Measurements from ENCODE around the gene ZBTB16. TPM values are rescaled to one million over a fixed set of nuclear protein-coding genes. Genes with fewer than 3 reads are reported as not detected.

ZBTB16 gene
- polyA plus RNA-seq, 1 donor (not counting 4 experiments of a cell fraction or from before 2014, with no cell fraction given), result 0.18 TPM

- Histone ChIP-seq H2AFZ (ENCODE audit: control insufficient read depth, low read length) (no peak overlapping the region), H3K4me3 (ENCODE audit: control insufficient read depth in 2 of 3, extremely low read depth in 1 of 3, insufficient read depth in 2 of 3, low read depth in 1 of 3, low read length in 3 of 3) (no peak overlapping the region), H3K9ac (ENCODE audit: control insufficient read depth, extremely low read depth, insufficient read depth, low read length) (no peak overlapping the region), H3K4me2 (ENCODE audit: control insufficient read depth, extremely low read depth, insufficient read depth, low read depth, low read length) (no peak overlapping the region), H3K27ac (ENCODE audit: control insufficient read depth, insufficient read depth, low read length) (no peak overlapping the region), H3K36me3 (ENCODE audit: control insufficient read depth in 2 of 2, extremely low read depth in 1 of 2, insufficient read depth in 2 of 2, low read length in 2 of 2) (no peaks in the 10 kb centered on the region), H3K79me2 (ENCODE audit: control insufficient read depth, insufficient read depth, low read length) (no peaks in the 10 kb centered on the region), H3K4me1 (ENCODE audit: control insufficient read depth, extremely low read depth, insufficient read depth, low read length) (no peaks in the 10 kb centered on the region), H3K27me3 (ENCODE audit: control insufficient read depth, extremely low read depth, insufficient read depth, low read length) (peaks cover 29% of the 10 kb centered on the region), H3K9me1 (ENCODE audit: control insufficient read depth, extremely low read depth, insufficient read depth, low read length) (no peaks in the 10 kb centered on the region), H3K9me3 (ENCODE audit: control insufficient read depth, low read depth, low read length) (no peaks in the 10 kb centered on the region), H4K20me1 (ENCODE audit: control insufficient read depth, extremely low read depth, insufficient read depth, low read length) (no peaks in the 10 kb centered on the region)
- TF ChIP-seq, protein P1, sequence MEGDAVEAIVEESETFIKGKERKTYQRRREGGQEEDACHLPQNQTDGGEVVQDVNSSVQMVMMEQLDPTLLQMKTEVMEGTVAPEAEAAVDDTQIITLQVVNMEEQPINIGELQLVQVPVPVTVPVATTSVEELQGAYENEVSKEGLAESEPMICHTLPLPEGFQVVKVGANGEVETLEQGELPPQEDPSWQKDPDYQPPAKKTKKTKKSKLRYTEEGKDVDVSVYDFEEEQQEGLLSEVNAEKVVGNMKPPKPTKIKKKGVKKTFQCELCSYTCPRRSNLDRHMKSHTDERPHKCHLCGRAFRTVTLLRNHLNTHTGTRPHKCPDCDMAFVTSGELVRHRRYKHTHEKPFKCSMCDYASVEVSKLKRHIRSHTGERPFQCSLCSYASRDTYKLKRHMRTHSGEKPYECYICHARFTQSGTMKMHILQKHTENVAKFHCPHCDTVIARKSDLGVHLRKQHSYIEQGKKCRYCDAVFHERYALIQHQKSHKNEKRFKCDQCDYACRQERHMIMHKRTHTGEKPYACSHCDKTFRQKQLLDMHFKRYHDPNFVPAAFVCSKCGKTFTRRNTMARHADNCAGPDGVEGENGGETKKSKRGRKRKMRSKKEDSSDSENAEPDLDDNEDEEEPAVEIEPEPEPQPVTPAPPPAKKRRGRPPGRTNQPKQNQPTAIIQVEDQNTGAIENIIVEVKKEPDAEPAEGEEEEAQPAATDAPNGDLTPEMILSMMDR (optimal IDR thresholded peaks at IDR 0.05 in 1 of 3, IDR thresholded peaks at IDR 0.05 in 1 of 3, conservative IDR thresholded peaks at IDR 0.05 in 1 of 3; ENCODE audit: extremely low read depth in 1 of 3, insufficient read depth in 2 of 3, low read length in 3 of 3), result no peak
- no peak for TF ChIP-seq EZH2 (IDR thresholded peaks at IDR 0.05; ENCODE audit: low read length)
- no peak for DNase-seq (ENCODE audit: low read depth, low spot score)
- dilution Hi-C loops (cut with MboI; ENCODE audit: extremely low pct_ligation_motif_present, low sequenced_read_pairs), result no loop called here
- FAIRE-seq, result no peak
Observed at GRCh38 chr11:114138411-114138810, 78.9 kb downstream of the ZBTB16 start.

- H3K4me2 ChIP-seq (ENCODE audit: control insufficient read depth, extremely low read depth, insufficient read depth, low read depth, low read length), result no peak overlapping the region
- no peaks in the 10 kb centered on the region for H3K36me3 ChIP-seq (ENCODE audit: control insufficient read depth in 2 of 2, extremely low read depth in 1 of 2, insufficient read depth in 2 of 2, low read length in 2 of 2)
- no peaks in the 10 kb centered on the region for H3K9me1 ChIP-seq (ENCODE audit: control insufficient read depth, extremely low read depth, insufficient read depth, low read length)
- no peak overlapping the region for H3K9ac ChIP-seq (ENCODE audit: control insufficient read depth, extremely low read depth, insufficient read depth, low read length)
- DNase-seq (ENCODE audit: low read depth, low spot score) (no peak), FAIRE-seq (no peak)
- H3K4me3 ChIP-seq (ENCODE audit: control insufficient read depth in 2 of 3, extremely low read depth in 1 of 3, insufficient read depth in 2 of 3, low read depth in 1 of 3, low read length in 3 of 3), result no peak overlapping the region
- dilution Hi-C loops (cut with MboI; ENCODE audit: extremely low pct_ligation_motif_present, low sequenced_read_pairs), result no loop called here
- peaks cover 26% of the 10 kb centered on the region for H3K27me3 ChIP-seq (ENCODE audit: control insufficient read depth, extremely low read depth, insufficient read depth, low read length)
- H3K79me2 ChIP-seq (ENCODE audit: control insufficient read depth, insufficient read depth, low read length), result no peaks in the 10 kb centered on the region
- no peak overlapping the region for H3K27ac ChIP-seq (ENCODE audit: control insufficient read depth, insufficient read depth, low read length)
- no peak overlapping the region for H2AFZ ChIP-seq (ENCODE audit: control insufficient read depth, low read length)
- H3K9me3 ChIP-seq (ENCODE audit: control insufficient read depth, low read depth, low read length), result no peaks in the 10 kb centered on the region
- no peaks in the 10 kb centered on the region for H3K4me1 ChIP-seq (ENCODE audit: control insufficient read depth, extremely low read depth, insufficient read depth, low read length)
- TF ChIP-seq, protein P1 (optimal IDR thresholded peaks at IDR 0.05 in 1 of 3, IDR thresholded peaks at IDR 0.05 in 1 of 3, conservative IDR thresholded peaks at IDR 0.05 in 1 of 3; ENCODE audit: extremely low read depth in 1 of 3, insufficient read depth in 2 of 3, low read length in 3 of 3), result no peak
- H4K20me1 ChIP-seq (ENCODE audit: control insufficient read depth, extremely low read depth, insufficient read depth, low read length), result no peaks in the 10 kb centered on the region
Observed at GRCh38 chr11:114140826-114141225, 81.3 kb downstream of the ZBTB16 start.
